Body of pancreas (tissue), 4 donors: ENCODE results near the gene RWDD4. TPM values are rescaled to one million over a fixed set of nuclear protein-coding genes. Genes with fewer than 3 reads are reported as not detected.

ENCODE experiments used
- ATAC-seq: fragments of 150-250 bp; one replicate; pipeline ENCODE4 v1.9.1; 2016
- DNase-seq, 4 donors: peaks; one replicate each; pipeline ENCODE4 v3.0.0-alpha.2; 2019
- H3K27ac ChIP-seq, 4 donors: fragments of 200-600 bp; sonication (generic); 1 replicate in 3 of 4; 2 replicates in 1 of 4; pipeline versions ENCODE4 v1.5.1 to v1.6.1; 2016 to 2019; ENCODE audit warnings: mild to moderate bottlenecking in 1 of 4, mixed read lengths in 1 of 4, moderate library complexity in 1 of 4
- H3K27me3 ChIP-seq, 2 donors: fragments of 200-600 bp; sonication (generic); one replicate each; pipeline ENCODE4 v1.6.0; 2016; ENCODE audit warnings: mild to moderate bottlenecking in 1 of 2
- H3K36me3 ChIP-seq, 2 donors: fragments of 200-600 bp; sonication (generic); replicated peaks in 1 of 2; 2 replicates each; pipeline ENCODE4 v1.5.1; 2016; ENCODE audit warnings: low read depth in 2 of 2; ENCODE audit not compliant: insufficient read depth in 1 of 2
- H3K4me1 ChIP-seq: fragments of 200-600 bp; sonication (generic); one replicate; pipeline ENCODE4 v1.6.0; 2016
- H3K4me3 ChIP-seq, 2 donors: fragments of 200-600 bp; sonication (generic); 1 replicate in 1 of 2; 2 replicates in 1 of 2; pipeline ENCODE4 v1.5.1; 2016 to 2019
- H3K9me3 ChIP-seq, 3 donors: fragments of 200-600 bp; sonication (generic); 1 replicate in 2 of 3; 2 replicates in 1 of 3; pipeline ENCODE4 v1.5.1; 2016
- CTCF ChIP-seq, 7 experiments: fragments of 450-650 bp in 4 of 7; fragments of 200-600 bp in 3 of 7; sonication (generic) in 3 of 7; IDR thresholded peaks; one replicate each; pipeline ENCODE4 v1.5.1; 2016 to 2019; ENCODE audit warnings: antibody characterized with exemption in 7 of 7
- POLR2A ChIP-seq, 3 donors: fragments of 450-650 bp; IDR thresholded peaks; one replicate each; pipeline ENCODE4 v1.6.1; 2016; ENCODE audit warnings: antibody characterized with exemption in 3 of 3, mild to moderate bottlenecking in 2 of 3
- WGBS, 2 donors: methylation state at CpG; one replicate each; pipeline ENCODE4 v1.1.5; 2017; 5-methylcytosine and 5-hydroxymethylcytosine counted together
- intact Hi-C: fragments of 100-400 bp; cut with DNase I; formaldehyde crosslinking; loops from one replicate; pipeline ENCODE4 v1.15.1; 2023
- total RNA-seq, 2 donors: library from RNA; depleted of rRNA; stranded (reverse); fragments of >200 nt; gene quantifications; one replicate each; pipeline ENCODE4 v1.1.0, GENCODE V29; 2016

Gene RWDD4
- total RNA-seq, 2 donors from 2014 or later = 15.2 to 23.3 TPM

- Histone ChIP-seq H3K4me1 (no peaks in the 10 kb centered on the region), H3K27ac (no peak overlapping the region), H3K9me3 (no peaks in the 10 kb centered on the region), H3K27me3 (no peaks in the 10 kb centered on the region), H3K36me3 (peaks cover 0 to 6% of the 10 kb centered on the region in 2 donors), H3K4me3 (no peak overlapping the region)
- intact Hi-C loops = no loop called here
- ATAC-seq (no peak), DNase-seq (no peak)
- WGBS, 2 donors = 81 to 93% methylated on average over 4 of the region's 4 CpGs
- TF ChIP-seq POLR2A (IDR thresholded peaks at IDR 0.05) (no peak), CTCF (IDR thresholded peaks at IDR 0.05) (no peak)
Measured at GRCh38 chr4:183675625-183676024, 16.6 kb upstream of the RWDD4 start.

- ATAC-seq (no peak), DNase-seq (no peak)
- Histone ChIP-seq H3K4me1 (no peaks in the 10 kb centered on the region), H3K27ac (no peak overlapping the region), H3K9me3 (no peaks in the 10 kb centered on the region), H3K27me3 (no peaks in the 10 kb centered on the region), H3K36me3 (peaks cover 0 to 9% of the 10 kb centered on the region in 2 donors), H3K4me3 (no peak overlapping the region)
- intact Hi-C loops = no loop called here
- no peak for TF ChIP-seq CTCF (IDR thresholded peaks at IDR 0.05)
- no peak for TF ChIP-seq POLR2A (IDR thresholded peaks at IDR 0.05)
- 76 to 97% methylated on average over 3 of the region's 3 CpGs for WGBS, 2 donors
Measured at GRCh38 chr4:183674153-183674552, 15.2 kb upstream of the RWDD4 start.

GRCh38 chr4:183670960-183671555 is 12.1 kb upstream of the RWDD4 start:
- DNase-seq (no peak), ATAC-seq (no peak)
- Histone ChIP-seq H3K4me3 (no peak overlapping the region), H3K36me3 (peaks cover 0 to 15% of the 10 kb centered on the region in 2 donors), H3K27ac (no peak overlapping the region), H3K27me3 (no peaks in the 10 kb centered on the region), H3K9me3 (no peaks in the 10 kb centered on the region), H3K4me1 (no peaks in the 10 kb centered on the region)
- WGBS, 2 donors = 90 to 91% methylated on average over 12 of the region's 12 CpGs
- intact Hi-C loops = no loop called here
- TF ChIP-seq CTCF (IDR thresholded peaks at IDR 0.05) (no peak), POLR2A (IDR thresholded peaks at IDR 0.05) (no peak)

- no peaks in the 10 kb centered on the region for H3K27me3 ChIP-seq
- intact Hi-C loops = no loop called here
- no peak for TF ChIP-seq POLR2A (IDR thresholded peaks at IDR 0.05)
- TF ChIP-seq CTCF (IDR thresholded peaks at IDR 0.05) = no peak
- WGBS, 2 donors = 55 to 57% methylated on average over 3 of the region's 3 CpGs
- no peak overlapping the region for H3K27ac ChIP-seq
- ATAC-seq (no peak), DNase-seq (no peak)
- no peaks in the 10 kb centered on the region for H3K9me3 ChIP-seq
- H3K36me3 ChIP-seq = peaks cover 0 to 15% of the 10 kb centered on the region in 2 donors
- no peak overlapping the region for H3K4me3 ChIP-seq
- no peaks in the 10 kb centered on the region for H3K4me1 ChIP-seq
Measured at GRCh38 chr4:183670251-183670650, 11.3 kb upstream of the RWDD4 start.

- ATAC-seq (no peak), DNase-seq (no peak)
- Histone ChIP-seq H3K27ac (no peak overlapping the region), H3K36me3 (peaks cover 0 to 17% of the 10 kb centered on the region in 2 donors), H3K4me3 (no peak overlapping the region), H3K4me1 (peaks cover under 1% of the 10 kb centered on the region), H3K27me3 (no peaks in the 10 kb centered on the region), H3K9me3 (no peaks in the 10 kb centered on the region)
- WGBS, 2 donors = 94 to 100% methylated on average over 1 of the region's 1 CpG
- TF ChIP-seq POLR2A (IDR thresholded peaks at IDR 0.05) (no peak), CTCF (IDR thresholded peaks at IDR 0.05) (no peak)
- intact Hi-C loops = no loop called here
Measured at GRCh38 chr4:183666088-183666487, 7.1 kb upstream of the RWDD4 start.
